Measurements from ENCODE around the gene DNAH5. TPM values are rescaled to one million over a fixed set of nuclear protein-coding genes. Genes with fewer than 3 reads are reported as not detected.
"Not testable (repeated sequence)": the region's sequence is repeated elsewhere in the genome, so short reads cannot be mapped to it uniquely, and the experiment has no call there.

DNAH5 gene
- total RNA-seq, 1 donor from 2014 or later: 0.20 TPM

DNA sequence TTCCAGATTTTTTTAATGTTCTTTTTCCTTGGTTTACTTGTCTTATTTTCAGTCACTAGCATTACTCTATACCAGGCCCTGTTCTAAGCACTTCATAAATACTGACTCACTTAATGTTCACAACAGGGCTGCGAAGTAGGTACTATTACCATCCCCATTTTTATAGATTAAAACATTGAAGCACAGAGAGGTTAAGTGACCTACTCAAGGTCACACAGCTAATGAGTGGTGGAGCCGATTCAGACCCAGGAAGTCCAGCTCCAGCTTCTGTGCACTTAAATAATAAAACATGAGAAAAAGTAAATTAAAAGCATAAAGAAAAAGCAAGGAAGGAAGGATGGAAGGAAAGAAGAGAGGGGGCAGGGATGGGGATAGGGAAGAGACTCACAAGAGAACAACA is 45.3 kb upstream of the DNAH5 start:
- TF ChIP-seq, protein P1, sequence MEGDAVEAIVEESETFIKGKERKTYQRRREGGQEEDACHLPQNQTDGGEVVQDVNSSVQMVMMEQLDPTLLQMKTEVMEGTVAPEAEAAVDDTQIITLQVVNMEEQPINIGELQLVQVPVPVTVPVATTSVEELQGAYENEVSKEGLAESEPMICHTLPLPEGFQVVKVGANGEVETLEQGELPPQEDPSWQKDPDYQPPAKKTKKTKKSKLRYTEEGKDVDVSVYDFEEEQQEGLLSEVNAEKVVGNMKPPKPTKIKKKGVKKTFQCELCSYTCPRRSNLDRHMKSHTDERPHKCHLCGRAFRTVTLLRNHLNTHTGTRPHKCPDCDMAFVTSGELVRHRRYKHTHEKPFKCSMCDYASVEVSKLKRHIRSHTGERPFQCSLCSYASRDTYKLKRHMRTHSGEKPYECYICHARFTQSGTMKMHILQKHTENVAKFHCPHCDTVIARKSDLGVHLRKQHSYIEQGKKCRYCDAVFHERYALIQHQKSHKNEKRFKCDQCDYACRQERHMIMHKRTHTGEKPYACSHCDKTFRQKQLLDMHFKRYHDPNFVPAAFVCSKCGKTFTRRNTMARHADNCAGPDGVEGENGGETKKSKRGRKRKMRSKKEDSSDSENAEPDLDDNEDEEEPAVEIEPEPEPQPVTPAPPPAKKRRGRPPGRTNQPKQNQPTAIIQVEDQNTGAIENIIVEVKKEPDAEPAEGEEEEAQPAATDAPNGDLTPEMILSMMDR (IDR thresholded peaks at IDR 0.05; ENCODE audit: partially characterized antibody, unreplicated experiment): no peak
- Mint-ChIP-seq H3K9me3 (ENCODE audit: unreplicated experiment) (no peaks in the 10 kb centered on the region), H3K27me3 (ENCODE audit: unreplicated experiment) (no peaks in the 10 kb centered on the region), H3K27ac (ENCODE audit: unreplicated experiment) (no peak overlapping the region), H3K4me3 (ENCODE audit: unreplicated experiment) (no peak overlapping the region), H3K36me3 (ENCODE audit: unreplicated experiment) (no peaks in the 10 kb centered on the region), H3K4me1 (ENCODE audit: low read depth, unreplicated experiment) (no peaks in the 10 kb centered on the region)
- DNase-seq: no peak

DNA sequence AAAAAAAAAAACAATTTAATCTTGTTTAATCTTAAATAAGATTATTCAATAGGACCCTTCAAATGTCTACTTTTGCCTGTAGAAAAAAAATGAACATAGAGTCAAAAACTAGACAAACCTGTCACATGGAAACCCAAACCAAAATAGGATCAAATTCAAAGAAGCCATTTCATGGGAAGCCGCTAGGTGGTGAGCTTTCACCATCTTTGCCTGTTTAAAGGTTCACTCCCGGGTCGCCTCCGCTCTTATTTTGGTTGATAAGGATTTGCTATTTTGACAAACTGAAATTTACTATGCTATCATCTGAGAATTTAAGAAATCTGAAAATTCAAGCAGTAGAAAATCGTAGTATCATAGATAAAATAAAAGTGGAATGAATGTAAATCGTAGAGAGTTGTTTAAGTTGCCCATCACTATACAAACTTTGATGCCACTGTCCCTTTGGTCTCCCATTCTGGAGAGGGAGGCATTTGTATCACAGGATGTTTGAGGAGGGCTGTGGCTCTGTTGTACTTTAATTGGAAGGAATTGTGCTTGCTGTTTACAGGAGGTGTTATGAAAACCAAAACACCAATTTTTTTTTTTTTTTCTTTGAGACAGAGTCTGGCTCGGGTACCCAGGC is 43.5 kb upstream of the DNAH5 start:
- no peaks in the 10 kb centered on the region for H3K27me3 Mint-ChIP-seq (ENCODE audit: unreplicated experiment)
- TF ChIP-seq, protein P1 (IDR thresholded peaks at IDR 0.05; ENCODE audit: partially characterized antibody, unreplicated experiment): peak; percentile 89
- H3K4me1 Mint-ChIP-seq (ENCODE audit: low read depth, unreplicated experiment): no peaks in the 10 kb centered on the region
- peak; percentile 59 for DNase-seq
- H3K9me3 Mint-ChIP-seq (ENCODE audit: unreplicated experiment): no peaks in the 10 kb centered on the region
- H3K4me3 Mint-ChIP-seq (ENCODE audit: unreplicated experiment): no peak overlapping the region
- H3K36me3 Mint-ChIP-seq (ENCODE audit: unreplicated experiment): no peaks in the 10 kb centered on the region
- no peak overlapping the region for H3K27ac Mint-ChIP-seq (ENCODE audit: unreplicated experiment)

DNA sequence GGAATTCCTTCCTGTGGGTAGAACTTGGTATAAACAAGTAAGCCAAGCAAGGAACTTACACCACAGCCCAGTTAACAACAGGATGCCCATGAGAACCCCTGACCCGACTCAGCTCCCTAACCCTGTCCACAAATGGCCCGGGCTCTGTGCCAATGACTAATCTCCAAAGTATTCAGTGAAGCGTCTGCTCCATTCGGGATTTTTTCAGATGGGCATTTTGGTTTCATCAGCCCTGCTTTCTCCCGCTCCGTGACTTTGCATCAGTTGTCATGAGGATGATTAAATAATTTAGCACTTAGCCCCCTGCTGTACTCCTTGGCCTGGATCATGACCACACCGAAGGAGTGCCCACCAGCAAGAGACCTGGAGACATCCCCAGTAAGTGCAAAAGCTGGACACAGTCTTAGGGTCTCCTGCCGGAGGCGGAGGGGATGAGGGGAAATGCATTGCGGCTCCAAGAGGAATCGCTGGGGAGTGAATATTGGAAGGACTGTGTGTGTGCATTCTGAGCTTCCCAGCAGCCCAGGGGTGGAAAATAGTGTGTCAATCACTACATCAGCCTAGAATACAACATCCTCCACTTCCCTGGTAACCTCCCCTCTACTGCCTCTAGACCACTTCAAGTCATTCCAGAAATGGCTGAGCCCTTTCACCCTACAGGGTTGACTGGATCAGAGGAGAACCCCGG is 41.4 kb upstream of the DNAH5 start:
- Mint-ChIP-seq H3K4me1 (ENCODE audit: low read depth, unreplicated experiment) (no peaks in the 10 kb centered on the region), H3K27me3 (ENCODE audit: unreplicated experiment) (no peaks in the 10 kb centered on the region), H3K9me3 (ENCODE audit: unreplicated experiment) (peaks cover 4% of the 10 kb centered on the region), H3K27ac (ENCODE audit: unreplicated experiment) (no peak overlapping the region), H3K4me3 (ENCODE audit: unreplicated experiment) (no peak overlapping the region), H3K36me3 (ENCODE audit: unreplicated experiment) (no peaks in the 10 kb centered on the region)
- TF ChIP-seq, protein P1 (IDR thresholded peaks at IDR 0.05; ENCODE audit: partially characterized antibody, unreplicated experiment): no peak
- DNase-seq: no peak

DNA sequence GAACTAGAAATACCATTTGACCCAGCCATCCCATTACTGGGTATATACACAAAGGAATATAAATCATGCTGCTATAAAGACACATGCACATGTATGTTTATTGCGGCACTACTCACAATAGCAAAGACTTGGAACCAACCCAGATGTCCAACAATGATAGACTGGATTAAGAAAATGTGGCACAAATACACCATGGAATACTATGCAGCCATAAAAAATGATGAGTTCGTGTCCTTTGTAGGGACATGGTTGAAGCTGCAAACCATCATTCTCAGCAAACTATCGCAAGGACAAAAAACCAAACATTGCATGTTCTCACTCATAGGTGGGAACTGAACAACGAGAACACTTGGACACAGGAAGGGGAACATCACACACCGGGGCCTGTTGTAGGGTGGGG is 40.4 kb upstream of the DNAH5 start:
- not testable (repeated sequence) for H3K4me3 Mint-ChIP-seq (ENCODE audit: unreplicated experiment); H3K27ac Mint-ChIP-seq (ENCODE audit: unreplicated experiment); H3K4me1 Mint-ChIP-seq (ENCODE audit: low read depth, unreplicated experiment); DNase-seq; H3K27me3 Mint-ChIP-seq (ENCODE audit: unreplicated experiment); H3K9me3 Mint-ChIP-seq (ENCODE audit: unreplicated experiment); H3K36me3 Mint-ChIP-seq (ENCODE audit: unreplicated experiment)

DNA sequence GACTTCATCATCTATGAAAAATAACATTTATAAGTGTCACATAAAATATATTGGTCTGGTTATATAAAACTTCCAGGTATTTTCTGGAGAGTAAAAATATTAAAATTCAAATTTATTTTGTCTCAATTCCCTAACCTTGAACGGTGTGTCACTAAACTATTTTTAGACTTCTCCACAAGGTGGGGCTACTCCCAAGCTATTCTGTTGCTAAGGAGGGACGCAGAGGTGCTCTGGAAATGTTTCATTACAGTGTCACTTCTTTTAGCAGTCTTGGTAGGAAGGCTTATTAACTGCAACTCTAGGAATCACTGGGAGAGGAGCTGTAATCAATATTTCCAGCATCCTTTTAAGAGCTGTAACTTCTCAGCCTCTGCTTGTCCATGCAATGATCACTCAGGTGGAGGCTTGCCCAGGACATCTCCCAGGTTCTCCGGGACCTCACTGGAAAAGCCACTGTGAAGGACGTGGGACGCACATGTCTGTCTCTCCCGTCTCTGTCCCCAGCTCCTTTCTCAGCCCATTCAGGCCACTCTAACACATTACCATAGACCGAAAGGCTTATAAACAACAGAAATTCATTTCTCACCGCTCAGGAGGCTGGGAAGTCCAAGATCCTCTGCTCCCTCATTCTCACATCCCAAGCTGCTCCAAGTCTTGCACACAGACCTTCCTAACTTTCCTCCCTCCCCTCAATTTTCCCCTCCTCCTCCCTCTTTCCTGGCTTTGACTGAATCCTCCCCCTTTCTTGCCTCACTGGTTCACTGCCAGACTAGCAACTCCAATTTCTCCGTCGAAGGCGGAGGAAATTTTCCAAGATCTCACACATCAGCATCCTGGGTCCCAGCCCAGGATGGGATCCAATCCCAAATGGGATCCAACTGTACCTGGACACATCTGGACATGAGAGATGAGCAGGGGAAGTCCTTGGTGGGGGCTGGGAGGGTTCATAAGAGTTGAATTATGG is 32.7 kb upstream of the DNAH5 start:
- TF ChIP-seq, protein P1 (IDR thresholded peaks at IDR 0.05; ENCODE audit: partially characterized antibody, unreplicated experiment): peak; percentile 55
- H3K27ac Mint-ChIP-seq (ENCODE audit: unreplicated experiment): no peak overlapping the region
- DNase-seq: no peak
- peaks cover 2% of the 10 kb centered on the region for H3K4me1 Mint-ChIP-seq (ENCODE audit: low read depth, unreplicated experiment)
- H3K27me3 Mint-ChIP-seq (ENCODE audit: unreplicated experiment): peaks cover 5% of the 10 kb centered on the region
- no peaks in the 10 kb centered on the region for H3K36me3 Mint-ChIP-seq (ENCODE audit: unreplicated experiment)
- H3K9me3 Mint-ChIP-seq (ENCODE audit: unreplicated experiment): peaks cover 5% of the 10 kb centered on the region
- no peak overlapping the region for H3K4me3 Mint-ChIP-seq (ENCODE audit: unreplicated experiment)
